Stimulated activated naive CD8-positive, alpha-beta T cell treated with anti-CD3 and anti-CD28 coated beads, Interleukin-15, amount 100 ng/mL, for 72 hours (primary cell): ENCODE results near the gene PSMD5.
A peak's percentile ranks its signal among the peaks of the same experiment; 100 is the strongest.

Source experiments
- ATAC-seq: fragments of 150-1000 bp; cut with Tn5 transposase; 2 replicates; pipeline ENCODE4 v1.10.0; 2021; ENCODE audit warnings: mild to moderate bottlenecking, moderate library complexity
- DNase-seq, 2 donors: peaks; one replicate each; pipeline ENCODE4 v3.0.0; 2021 to 2022
- H3K27ac Mint-ChIP-seq, 2 donors: one replicate each; pipeline ENCODE4 v1.8.0; 2022; ENCODE audit warnings: mild to moderate bottlenecking in 2 of 2, mixed read lengths in 2 of 2, moderate library complexity in 2 of 2
- H3K27me3 Mint-ChIP-seq: one replicate; pipeline ENCODE4 v1.8.0; 2022; ENCODE audit warnings: mixed read lengths
- H3K4me1 Mint-ChIP-seq: one replicate; pipeline ENCODE4 v1.8.0; 2022; ENCODE audit warnings: mild to moderate bottlenecking, mixed read lengths
- H3K4me3 Mint-ChIP-seq, 2 donors: one replicate each; pipeline ENCODE4 v1.8.0; 2022; ENCODE audit warnings: mild to moderate bottlenecking in 2 of 2, mixed read lengths in 2 of 2, moderate library complexity in 1 of 2
- H3K9me3 Mint-ChIP-seq, 2 donors: one replicate each; pipeline ENCODE4 v1.8.0; 2022; ENCODE audit warnings: mixed read lengths in 2 of 2

The PSMD5 gene

GRCh38 chr9:120866651-120867050 is 23.9 kb upstream of the PSMD5 start:
- H3K27ac Mint-ChIP-seq: no peak overlapping the region
- H3K4me3 Mint-ChIP-seq: no peak overlapping the region
- no peaks in the 10 kb centered on the region for H3K27me3 Mint-ChIP-seq
- H3K4me1 Mint-ChIP-seq: peaks cover 65% of the 10 kb centered on the region
- ATAC-seq (no peak), DNase-seq (no peak)
- no peaks in the 10 kb centered on the region for H3K9me3 Mint-ChIP-seq

GRCh38 chr9:120865809-120866208 is 23.1 kb upstream of the PSMD5 start:
- H3K27ac Mint-ChIP-seq: peak overlapping the region; percentile 40 to 87

GRCh38 chr9:120865176-120865575 is 22.5 kb upstream of the PSMD5 start:
- Mint-ChIP-seq H3K27ac (no peak overlapping the region), H3K4me3 (no peak overlapping the region), H3K4me1 (peaks cover 63% of the 10 kb centered on the region), H3K27me3 (no peaks in the 10 kb centered on the region), H3K9me3 (no peaks in the 10 kb centered on the region)
- no peak for DNase-seq
- ATAC-seq: no peak

More at GRCh38 chr9:120865809-120866208, 23.1 kb upstream of the PSMD5 start:
- Mint-ChIP-seq H3K4me3 (no peak overlapping the region), H3K9me3 (no peaks in the 10 kb centered on the region), H3K27me3 (no peaks in the 10 kb centered on the region), H3K4me1 (peaks cover 62% of the 10 kb centered on the region)
- ATAC-seq (no peak), DNase-seq (no peak)

- Mint-ChIP-seq H3K4me3 (no peak overlapping the region), H3K27ac (no peak overlapping the region), H3K27me3 (no peaks in the 10 kb centered on the region), H3K4me1 (peaks cover 63% of the 10 kb centered on the region), H3K9me3 (no peaks in the 10 kb centered on the region)
- ATAC-seq (no peak), DNase-seq (no peak)
These were observed 22.0 kb upstream of the PSMD5 start for GRCh38 chr9:120864719-120865118.

GRCh38 chr9:120863833-120864232 is 21.1 kb upstream of the PSMD5 start:
- Mint-ChIP-seq H3K27me3 (no peaks in the 10 kb centered on the region), H3K27ac (no peak overlapping the region), H3K9me3 (no peaks in the 10 kb centered on the region), H3K4me3 (no peak overlapping the region), H3K4me1 (peaks cover 60% of the 10 kb centered on the region)
- no peak for DNase-seq
- ATAC-seq: no peak

- Mint-ChIP-seq H3K4me3 (no peak overlapping the region), H3K27ac (peak overlapping the region in 1 of 2 donors; percentile 87), H3K4me1 (peaks cover 63% of the 10 kb centered on the region), H3K27me3 (no peaks in the 10 kb centered on the region), H3K9me3 (no peaks in the 10 kb centered on the region)
- DNase-seq (no peak), ATAC-seq (no peak)
These were observed 19.7 kb upstream of the PSMD5 start for GRCh38 chr9:120862452-120862851.

GRCh38 chr9:120861935-120862334 is 19.2 kb upstream of the PSMD5 start:
- Mint-ChIP-seq H3K27ac (peak overlapping the region in 1 of 2 donors; percentile 87), H3K4me1 (peaks cover 67% of the 10 kb centered on the region)

GRCh38 chr9:120860083-120860482 is 17.4 kb upstream of the PSMD5 start:
- no peak for DNase-seq
- no peak overlapping the region for H3K4me3 Mint-ChIP-seq
- H3K27ac Mint-ChIP-seq: peak overlapping the region in 1 of 2 donors; percentile 89
- no peak for ATAC-seq
- peaks cover 74% of the 10 kb centered on the region for H3K4me1 Mint-ChIP-seq
- H3K27me3 Mint-ChIP-seq: no peaks in the 10 kb centered on the region
- no peaks in the 10 kb centered on the region for H3K9me3 Mint-ChIP-seq

More at GRCh38 chr9:120861935-120862334, 19.2 kb upstream of the PSMD5 start:
- ATAC-seq (no peak), DNase-seq (no peak)
- H3K27me3 Mint-ChIP-seq: no peaks in the 10 kb centered on the region
- H3K9me3 Mint-ChIP-seq: no peaks in the 10 kb centered on the region
- no peak overlapping the region for H3K4me3 Mint-ChIP-seq

GRCh38 chr9:120859361-120859760 is 16.6 kb upstream of the PSMD5 start:
- Mint-ChIP-seq H3K4me3 (no peak overlapping the region), H3K4me1 (peaks cover 82% of the 10 kb centered on the region), H3K9me3 (no peaks in the 10 kb centered on the region), H3K27ac (peak overlapping the region in 1 of 2 donors; percentile 89), H3K27me3 (no peaks in the 10 kb centered on the region)
- ATAC-seq: no peak
- no peak for DNase-seq

- peaks cover 69% of the 10 kb centered on the region for H3K4me1 Mint-ChIP-seq
- H3K27me3 Mint-ChIP-seq: no peaks in the 10 kb centered on the region
- ATAC-seq: peak; percentile 34
- peak overlapping the region in 1 of 2 donors; percentile 83 for H3K27ac Mint-ChIP-seq
- H3K9me3 Mint-ChIP-seq: no peaks in the 10 kb centered on the region
- DNase-seq: no peak
- H3K4me3 Mint-ChIP-seq: no peak overlapping the region
These were observed 15.2 kb upstream of the PSMD5 start for GRCh38 chr9:120857902-120858301.

- no peaks in the 10 kb centered on the region for H3K27me3 Mint-ChIP-seq
- peak overlapping the region in 1 of 2 donors; percentile 83 for H3K27ac Mint-ChIP-seq
- no peak for DNase-seq
- H3K4me3 Mint-ChIP-seq: no peak overlapping the region
- no peaks in the 10 kb centered on the region for H3K9me3 Mint-ChIP-seq
- ATAC-seq: peak; percentile 37
- H3K4me1 Mint-ChIP-seq: peaks cover 68% of the 10 kb centered on the region
These were observed 14.8 kb upstream of the PSMD5 start for GRCh38 chr9:120857481-120857880.

GRCh38 chr9:120856700-120857099 is 14.0 kb upstream of the PSMD5 start:
- Mint-ChIP-seq H3K27ac (peak overlapping the region in 1 of 2 donors; percentile 7), H3K9me3 (no peaks in the 10 kb centered on the region), H3K4me1 (peaks cover 76% of the 10 kb centered on the region), H3K27me3 (no peaks in the 10 kb centered on the region), H3K4me3 (no peak overlapping the region)
- ATAC-seq (peak; percentile 20), DNase-seq (no peak)

- Mint-ChIP-seq H3K4me1 (peaks cover 80% of the 10 kb centered on the region), H3K9me3 (no peaks in the 10 kb centered on the region), H3K27ac (peak overlapping the region in 1 of 2 donors; percentile 94), H3K27me3 (no peaks in the 10 kb centered on the region), H3K4me3 (no peak overlapping the region)
- DNase-seq (no peak), ATAC-seq (no peak)
These were observed 13.3 kb upstream of the PSMD5 start for GRCh38 chr9:120855827-120856670.

- Mint-ChIP-seq H3K27me3 (no peaks in the 10 kb centered on the region), H3K4me1 (peaks cover 78% of the 10 kb centered on the region)
These were observed 12.0 kb upstream of the PSMD5 start for GRCh38 chr9:120854596-120855327.

GRCh38 chr9:120853198-120853597 is 10.5 kb upstream of the PSMD5 start:
- H3K9me3 Mint-ChIP-seq: no peaks in the 10 kb centered on the region
- H3K27me3 Mint-ChIP-seq: no peaks in the 10 kb centered on the region
- DNase-seq: no peak
- H3K4me3 Mint-ChIP-seq: no peak overlapping the region
- H3K27ac Mint-ChIP-seq: no peak overlapping the region
- H3K4me1 Mint-ChIP-seq: peaks cover 72% of the 10 kb centered on the region
- no peak for ATAC-seq

More at GRCh38 chr9:120854596-120855327, 12.0 kb upstream of the PSMD5 start:
- H3K27ac Mint-ChIP-seq: peak overlapping the region in 1 of 2 donors; percentile 94
- H3K9me3 Mint-ChIP-seq: no peaks in the 10 kb centered on the region
- DNase-seq: no peak
- no peak for ATAC-seq
- no peak overlapping the region for H3K4me3 Mint-ChIP-seq
